ENCODE measurements around the gene NRM.
"Not testable (repeated sequence)": the region's sequence is repeated elsewhere in the genome, so short reads cannot be mapped to it uniquely, and the experiment has no call there.

The NRM gene

GRCh38 chr6:30672445-30673253 lies 18.1 kb downstream of the NRM start, which contains the start of gene DHX16:
Gene DHX16, minus strand, starts transcription at chr6:30673006. Its CDS starts 165 bp downstream, at chr6:30672841.
- ATAC-seq = peak; percentile 88
- TF ChIP-seq TCF4 (CRISPR knock-in tag; IDR thresholded peaks at IDR 0.05; ENCODE audit: borderline replicate concordance) (no peak), TSHZ2 (CRISPR knock-in tag; IDR thresholded peaks at IDR 0.05) (no peak), ZFP30 (CRISPR knock-in tag; IDR thresholded peaks at IDR 0.05) (no peak), PPARA (CRISPR knock-in tag; IDR thresholded peaks at IDR 0.05; ENCODE audit: borderline replicate concordance) (no peak), ZNF8 (CRISPR knock-in tag; IDR thresholded peaks at IDR 0.05) (peak; percentile 23; the same call in 1 of the 2 replicates), POU6F1 (CRISPR knock-in tag; IDR thresholded peaks at IDR 0.05; ENCODE audit: borderline replicate concordance, low read depth) (no peak), ZNF70 (CRISPR knock-in tag; IDR thresholded peaks at IDR 0.05) (no peak), CSRNP3 (CRISPR knock-in tag; IDR thresholded peaks at IDR 0.05) (no peak), CREB5 (CRISPR knock-in tag; IDR thresholded peaks at IDR 0.05; ENCODE audit: low read depth) (no peak)

- 0 out of 3 replicates have a peak, but pooled peaks have one; percentile 17 for ATAC-seq
- TF ChIP-seq ZFP3 (CRISPR knock-in tag; IDR thresholded peaks at IDR 0.05) (no peak), ISL1 (CRISPR knock-in tag; IDR thresholded peaks at IDR 0.05) (no peak), ESRRG (CRISPR knock-in tag; IDR thresholded peaks at IDR 0.05) (no peak), CSRNP3 (CRISPR knock-in tag; IDR thresholded peaks at IDR 0.05) (no peak), PPARA (CRISPR knock-in tag; IDR thresholded peaks at IDR 0.05; ENCODE audit: borderline replicate concordance) (no peak), OSR1 (CRISPR knock-in tag; IDR thresholded peaks at IDR 0.05) (no peak), CREB5 (CRISPR knock-in tag; IDR thresholded peaks at IDR 0.05; ENCODE audit: low read depth) (no peak), SNAI2 (CRISPR knock-in tag; IDR thresholded peaks at IDR 0.05) (no peak)
Observed at GRCh38 chr6:30670760-30671527, 19.8 kb downstream of the NRM start.

- not testable (repeated sequence) for ATAC-seq
Observed at GRCh38 chr6:30666300-30666699, 24.5 kb downstream of the NRM start.

Measured in SK-N-SH treated with all-trans-retinoic acid at 6 μM for 48 hours (cell line).